Non-pigmented ciliary epithelial cell (primary cell): Measurements from ENCODE around the gene TEDC2.
"Not testable (repeated sequence)": the region's sequence is repeated elsewhere in the genome, so short reads cannot be mapped to it uniquely, and the experiment has no call there.

Experiments
- DNase-seq: peaks from one replicate; pipeline ENCODE4 v3.0.0-alpha.2; 2010; ENCODE audit warnings: low read depth

Gene TEDC2

DNA sequence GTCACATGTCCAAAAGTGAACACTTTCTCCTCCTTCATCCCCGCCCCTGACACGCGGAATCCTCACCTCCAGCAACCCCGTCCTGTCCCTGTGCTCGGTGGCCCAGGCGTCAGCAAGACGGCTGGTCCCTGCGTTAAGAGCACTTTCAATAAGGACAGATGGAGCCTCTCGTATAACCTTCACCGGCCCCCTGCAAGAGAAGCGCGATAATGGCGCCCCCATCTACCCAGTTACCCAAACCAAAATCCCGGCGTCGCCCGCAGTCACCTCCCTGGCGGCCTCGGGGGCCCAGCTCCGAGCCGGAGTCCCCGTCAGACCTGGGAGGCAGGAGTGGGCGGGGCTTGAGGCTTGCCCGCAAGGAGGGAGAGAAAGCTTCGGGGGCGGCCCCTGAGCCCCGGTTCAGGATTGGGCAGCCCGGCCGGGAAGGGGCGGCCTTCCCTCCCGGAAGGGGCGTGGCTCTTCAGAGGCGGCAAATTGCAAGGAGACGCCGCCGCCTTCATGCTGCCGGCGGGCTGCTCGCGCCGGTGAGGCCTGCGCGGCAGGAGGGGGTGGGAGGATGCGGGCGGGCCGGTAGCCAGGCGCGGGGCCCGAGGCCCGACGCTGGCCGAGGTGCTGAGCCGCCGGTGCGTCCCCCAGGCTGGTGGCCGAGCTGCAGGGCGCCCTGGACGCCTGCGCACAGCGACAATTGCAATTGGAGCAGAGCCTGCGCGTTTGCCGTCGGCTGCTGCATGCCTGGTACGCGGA lies at the start of gene TEDC2:
TEDC2 (plus strand) TSS at position 463 of the 744 bp plus-strand sequence; CDS start at position 499, 36 bp downstream.
- DNase-seq, result peak; percentile 60

GRCh38 chr16:2415085-2415484 lies 44.8 kb upstream of the TEDC2 start:
- no peak for DNase-seq

GRCh38 chr16:2420035-2420434 lies 39.9 kb upstream of the TEDC2 start:
- no peak for DNase-seq

DNA sequence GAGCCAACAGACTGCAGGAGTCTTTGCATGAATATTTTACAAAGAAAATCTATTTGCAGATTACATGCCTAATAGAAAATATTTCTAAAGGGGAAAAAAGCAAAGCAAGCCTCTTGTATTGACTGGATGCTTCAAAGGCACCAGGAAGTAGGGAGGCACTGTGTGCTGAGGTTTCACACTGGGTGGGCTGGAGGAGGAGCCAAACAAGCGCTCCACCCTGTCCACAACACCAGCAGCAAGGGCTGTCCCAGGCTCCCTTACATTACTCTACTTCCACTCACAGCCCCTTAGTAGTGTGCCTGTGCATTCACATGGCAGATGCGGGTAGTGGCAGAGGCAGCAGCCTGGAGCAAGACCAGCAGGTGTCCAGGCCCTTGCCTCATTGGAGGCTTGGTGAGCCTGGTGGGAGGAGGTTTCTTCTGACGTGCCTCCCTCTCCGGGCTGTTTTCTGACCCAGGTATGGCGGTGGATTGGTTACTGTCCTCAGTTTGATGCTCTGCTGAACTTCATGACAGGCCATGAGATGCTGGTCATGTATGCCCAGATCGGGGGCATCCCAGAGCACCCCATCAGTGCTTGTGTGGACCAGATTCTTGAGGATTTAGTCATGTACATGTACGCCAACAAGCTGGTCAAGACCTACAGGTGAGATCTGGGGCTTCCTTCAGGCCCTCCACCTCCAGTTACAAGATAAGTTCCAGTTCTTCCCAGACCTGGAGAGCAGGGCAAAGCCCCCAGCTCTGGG lies 37.6 kb upstream of the TEDC2 start:
- no peak for DNase-seq

DNA sequence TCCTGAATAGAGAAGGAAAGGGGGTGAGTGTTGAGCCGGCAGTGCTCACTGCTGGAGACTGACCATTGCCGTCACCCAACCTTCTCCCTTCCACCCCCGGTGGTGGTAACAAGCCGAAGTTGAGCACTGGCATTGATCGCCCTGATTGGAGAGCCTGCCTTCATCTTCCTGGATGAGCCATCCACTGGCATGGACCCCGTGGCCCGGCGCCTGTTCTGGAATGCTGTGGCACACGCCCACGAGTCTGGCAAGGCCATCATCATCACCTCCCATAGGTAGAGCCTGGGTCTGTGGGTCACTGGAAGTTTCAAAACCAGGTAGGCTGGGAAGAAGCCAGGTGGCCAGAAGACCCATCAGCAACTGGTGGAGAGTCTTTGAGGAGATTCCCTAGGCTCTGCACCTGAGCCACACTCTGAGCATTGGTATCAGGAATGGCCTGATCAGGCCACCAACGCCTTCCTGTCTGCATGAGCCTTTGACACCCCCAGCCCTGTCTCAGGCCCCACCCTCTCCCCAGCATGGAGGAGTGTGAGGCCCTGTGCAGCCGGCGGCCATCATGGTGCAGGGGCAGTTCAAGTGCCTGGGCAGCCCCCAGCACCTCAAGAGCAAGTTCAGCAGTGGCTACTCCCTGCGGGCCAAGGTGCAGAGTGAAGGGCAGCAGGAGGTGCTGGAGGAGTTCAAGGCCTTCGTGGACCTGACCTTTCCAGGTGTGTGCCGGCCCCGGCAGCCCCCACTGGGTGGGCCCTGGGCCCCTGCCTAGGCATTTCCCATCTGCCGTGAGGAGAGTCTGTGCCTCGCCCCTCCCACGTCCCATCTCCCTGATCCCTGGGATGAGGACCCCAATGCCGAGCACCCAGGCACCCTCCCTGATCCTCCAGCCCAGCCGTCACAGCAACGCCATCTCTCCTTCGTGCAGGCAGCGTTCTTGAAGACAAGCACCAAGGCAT lies 35.6 kb upstream of the TEDC2 start:
- no peak for DNase-seq

- no peak for DNase-seq
Measured at GRCh38 chr16:2425008-2425518, 34.8 kb upstream of the TEDC2 start.

DNA sequence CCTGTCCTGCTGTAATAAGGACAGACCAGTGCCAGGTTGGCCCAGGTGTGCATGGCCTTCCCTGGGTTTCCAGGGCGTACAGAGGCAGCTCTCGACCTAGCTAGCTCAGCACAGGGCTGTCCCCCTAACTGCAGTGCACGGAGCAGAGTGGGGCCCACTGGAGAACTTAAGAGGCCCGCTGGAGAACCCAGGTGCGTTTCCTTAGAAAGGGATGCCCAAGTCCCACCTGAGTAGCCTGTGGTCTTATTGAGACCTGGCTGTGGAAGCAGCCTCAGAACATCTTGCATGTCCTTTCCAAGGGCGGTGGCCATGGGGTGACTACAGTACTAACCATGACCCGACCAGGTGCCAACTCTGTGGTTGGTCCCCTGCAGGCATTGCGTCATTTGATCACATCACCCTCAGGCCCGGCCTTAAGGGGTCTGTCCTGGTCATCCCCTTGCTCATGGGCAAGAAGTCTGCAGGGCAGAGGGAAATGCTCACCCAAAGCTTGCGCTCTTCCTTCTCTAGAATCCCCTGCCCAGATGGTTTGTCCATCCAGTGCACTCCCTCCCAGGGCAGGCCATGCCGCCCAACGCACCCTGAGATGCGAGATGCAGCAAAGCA lies 34.0 kb upstream of the TEDC2 start:
- DNase-seq, result no peak

- no peak for DNase-seq
Measured at GRCh38 chr16:2426941-2427361, 33.0 kb upstream of the TEDC2 start.

GRCh38 chr16:2427526-2427925 lies 32.4 kb upstream of the TEDC2 start:
- DNase-seq, result no peak

- no peak for DNase-seq
Measured at GRCh38 chr16:2428051-2428783, 31.7 kb upstream of the TEDC2 start.

DNA sequence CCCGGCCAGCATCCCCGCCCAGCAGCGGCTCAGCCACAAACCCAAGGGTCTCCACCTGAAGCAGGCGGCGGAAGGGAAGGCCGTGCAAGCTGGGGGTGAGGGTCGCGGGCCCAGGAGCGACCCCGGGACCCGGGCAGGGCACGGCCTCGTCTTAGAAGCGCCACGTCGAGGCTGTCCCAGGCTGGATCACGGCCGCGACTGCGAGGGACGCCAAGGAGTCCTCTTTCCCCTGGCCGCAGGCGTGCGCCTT lies 31.2 kb upstream of the TEDC2 start:
- no peak for DNase-seq

GRCh38 chr16:2429034-2429770 lies 30.7 kb upstream of the TEDC2 start, which contains the start of gene CCNF:
CCNF (plus strand) TSS chr16:2429447; CDS start chr16:2429482, 35 bp downstream.
- DNase-seq, result peak; percentile 51

- no peak for DNase-seq
Measured at GRCh38 chr16:2429771-2430663, 29.9 kb upstream of the TEDC2 start.

DNA sequence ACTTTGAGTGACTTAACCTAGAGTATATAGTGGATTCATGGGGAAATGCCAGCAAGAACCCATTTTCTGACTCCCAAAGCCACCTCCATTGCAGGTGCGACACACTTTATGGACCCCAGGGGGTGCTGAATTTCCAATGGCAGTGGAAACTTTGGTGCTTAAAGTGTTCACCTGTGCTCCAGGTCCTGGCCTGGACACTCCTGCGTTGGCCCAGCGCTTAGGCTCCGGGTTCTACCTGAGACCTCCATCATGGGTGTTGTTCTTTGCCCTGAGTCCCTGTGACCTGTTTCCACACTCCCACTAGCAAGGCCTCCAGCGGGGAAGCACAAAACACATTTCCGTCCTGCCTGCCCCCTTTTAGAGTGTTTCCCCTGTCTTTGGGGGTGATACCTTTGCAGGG lies 27.6 kb upstream of the TEDC2 start:
- DNase-seq, result no peak

DNA sequence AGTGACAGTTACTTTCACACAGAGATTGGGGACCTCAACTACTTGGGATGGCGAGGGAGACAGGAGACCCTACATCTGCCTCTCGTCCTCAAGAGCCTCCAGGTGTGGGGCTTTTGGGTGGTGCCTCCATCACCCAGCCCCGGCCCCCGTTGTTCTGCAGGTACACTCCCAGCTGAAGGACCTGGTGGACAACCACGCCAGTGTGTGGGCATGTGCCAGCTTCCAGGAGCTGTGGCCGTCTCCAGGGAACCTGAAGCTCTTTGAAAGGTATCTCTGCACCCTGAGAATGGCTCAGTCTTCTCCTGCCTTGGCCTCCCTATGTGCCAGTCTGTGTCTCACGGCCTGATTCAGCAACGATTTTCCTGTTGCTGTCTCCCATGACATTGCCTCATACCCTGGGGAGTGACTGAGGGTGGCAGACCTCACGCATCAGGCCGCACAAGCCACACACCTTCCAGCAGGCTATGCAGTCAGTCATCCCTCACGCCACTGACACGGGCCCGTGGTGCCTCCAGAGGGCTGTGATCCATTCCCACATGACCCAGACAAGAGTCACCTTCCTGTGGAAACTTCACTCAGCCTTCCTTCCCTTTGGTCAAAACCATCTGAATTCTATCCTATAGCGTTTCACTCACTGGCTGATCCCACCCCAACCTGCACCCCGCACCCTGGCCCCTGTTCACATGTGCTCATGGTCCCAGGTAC lies 27.0 kb upstream of the TEDC2 start:
- DNase-seq, result no peak

DNA sequence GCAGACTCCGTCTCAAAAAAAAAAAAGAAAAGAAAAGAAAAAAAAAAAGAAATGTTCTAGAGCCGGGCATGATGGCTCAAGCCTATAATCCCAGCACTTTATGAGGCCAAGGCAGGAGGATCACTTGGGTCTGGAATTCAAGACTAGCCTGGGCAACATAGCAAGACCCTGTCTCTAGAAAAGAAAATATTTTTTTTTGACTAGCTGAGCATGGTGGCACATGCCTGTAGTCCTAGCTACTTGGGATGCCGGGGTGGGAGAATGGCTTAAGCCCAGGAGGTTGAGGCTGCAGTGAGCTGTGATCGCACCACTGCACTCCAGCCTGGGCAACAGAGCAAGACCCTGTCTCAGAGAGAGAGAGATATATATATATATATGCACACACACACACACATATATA lies 24.7 kb upstream of the TEDC2 start:
- DNase-seq, result not testable (repeated sequence)

DNA sequence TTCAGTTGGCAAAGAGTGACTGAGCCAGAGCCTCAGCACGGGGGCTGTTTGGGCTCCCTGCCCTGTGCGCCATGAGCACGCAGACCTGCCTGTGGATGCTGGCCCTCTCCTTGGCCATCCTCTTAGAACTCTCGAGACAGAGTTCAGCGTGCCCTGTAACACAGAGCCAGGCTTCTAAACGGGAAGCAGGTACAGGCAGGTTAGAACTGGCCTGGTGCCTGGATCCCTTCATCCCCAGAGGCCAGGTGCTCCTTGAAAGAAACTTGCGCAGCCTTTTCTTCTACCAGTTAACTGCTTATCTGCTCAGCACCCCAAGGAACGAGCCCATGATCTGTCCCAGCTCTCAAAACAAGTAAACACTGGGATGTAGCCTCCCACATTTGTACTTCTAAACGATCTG lies 23.8 kb upstream of the TEDC2 start:
- DNase-seq, result no peak

DNA sequence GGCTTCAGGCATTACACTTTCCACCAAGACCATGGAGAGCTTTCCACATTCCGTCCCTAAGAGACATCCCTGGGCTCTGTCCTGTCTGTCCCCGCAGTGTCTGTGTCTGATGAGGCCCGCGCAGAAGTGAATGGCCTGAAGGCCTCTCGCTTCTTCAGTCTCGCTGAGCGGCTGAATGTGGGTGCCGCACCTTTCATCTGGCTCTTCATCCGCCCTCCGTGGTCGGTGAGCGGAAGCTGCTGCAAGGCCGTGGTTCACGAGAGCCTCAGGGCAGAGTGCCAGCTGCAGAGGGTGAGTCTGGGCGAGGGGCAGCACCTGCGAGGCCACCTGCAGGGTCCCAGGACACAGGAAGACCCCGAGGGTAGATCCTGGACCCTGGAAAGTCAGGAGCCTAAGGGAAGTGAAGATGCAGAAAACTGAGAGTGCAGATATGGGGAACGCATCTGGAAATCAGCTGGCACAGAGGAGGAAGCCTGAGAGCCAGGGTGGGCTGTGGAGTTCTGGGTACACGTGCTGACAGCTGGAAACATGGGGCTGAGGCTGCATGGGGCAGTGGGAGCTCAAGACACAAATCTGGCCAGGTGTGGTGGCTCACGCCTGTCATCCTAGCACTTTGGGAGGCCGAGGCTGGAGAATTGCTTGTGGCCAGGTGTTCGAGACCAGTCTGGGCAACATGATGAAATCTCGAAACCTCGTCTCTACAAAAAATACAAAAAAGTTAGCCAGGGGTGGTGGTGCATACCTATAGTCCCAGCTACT lies 22.7 kb upstream of the TEDC2 start:
- no peak for DNase-seq
